HG03139 (cell line): Measurements from ENCODE around the gene RPL32.
"Not testable (repeated sequence)": the region's sequence is repeated elsewhere in the genome, so short reads cannot be mapped to it uniquely, and the experiment has no call there.

Experiments
- ATAC-seq: cut with Tn5 transposase; IDR thresholded peaks from one replicate; pipeline ENCODE4 v1.9.1; 2021; ENCODE audit not compliant: unreplicated experiment

Gene RPL32

GRCh38 chr3:12868039-12869034, 27.0 kb upstream of the RPL32 start:
- peak; percentile 12 for ATAC-seq

- no peak for ATAC-seq
Observed at GRCh38 chr3:12866836-12867235, 25.5 kb upstream of the RPL32 start.

GRCh38 chr3:12865271-12865670, 23.9 kb upstream of the RPL32 start:
- no peak for ATAC-seq

GRCh38 chr3:12862387-12862786, 21.0 kb upstream of the RPL32 start:
- ATAC-seq = no peak

GRCh38 chr3:12861611-12862010, 20.2 kb upstream of the RPL32 start:
- no peak for ATAC-seq

- ATAC-seq = no peak
Observed at GRCh38 chr3:12859840-12860239, 18.5 kb upstream of the RPL32 start.

- ATAC-seq = no peak
Observed at GRCh38 chr3:12856626-12857025, 15.3 kb upstream of the RPL32 start.

- ATAC-seq = no peak
Observed at GRCh38 chr3:12854565-12854964, 13.2 kb upstream of the RPL32 start.

- not testable (repeated sequence) for ATAC-seq
Observed at GRCh38 chr3:12853847-12854246, 12.5 kb upstream of the RPL32 start.

GRCh38 chr3:12852201-12852600, 10.8 kb upstream of the RPL32 start:
- ATAC-seq = no peak

GRCh38 chr3:12845811-12846210, 4.4 kb upstream of the RPL32 start:
- no peak for ATAC-seq

- ATAC-seq = no peak
Observed at GRCh38 chr3:12842469-12842868, 1.1 kb upstream of the RPL32 start.

- ATAC-seq = no peak
Observed at GRCh38 chr3:12841970-12842328, 584 bp upstream of the RPL32 start.

GRCh38 chr3:12840591-12841148, 695 bp downstream of the RPL32 start:
- ATAC-seq = peak; percentile 31

GRCh38 chr3:12840148-12840547, 1.2 kb downstream of the RPL32 start:
- ATAC-seq = not testable (repeated sequence)

GRCh38 chr3:12839156-12839946, 2.0 kb downstream of the RPL32 start:
- no peak for ATAC-seq

- no peak for ATAC-seq
Observed at GRCh38 chr3:12838179-12838965, 3.0 kb downstream of the RPL32 start.

- ATAC-seq = no peak
Observed at GRCh38 chr3:12837295-12837986, 3.9 kb downstream of the RPL32 start.

- no peak for ATAC-seq
Observed at GRCh38 chr3:12835052-12835665, 6.2 kb downstream of the RPL32 start.
